Smooth muscle cell (in vitro differentiated cells): ENCODE measurements around the gene LY9. TPM values are rescaled to one million over a fixed set of nuclear protein-coding genes. Genes with fewer than 3 reads are reported as not detected.

Experiments
- DNase-seq: peaks from one replicate; lab custom pipeline; 2025; ENCODE audit not compliant: unreplicated experiment; lab: John Stamatoyannopoulos, UW
- H2AFZ ChIP-seq: fragments of 200-600 bp; sonication (generic); 2 replicates; pipeline ENCODE4 v1.6.0; 2016; ENCODE audit warnings: antibody characterized with exemption, low read depth, mild to moderate bottlenecking
- H3F3A ChIP-seq: fragments of 200-600 bp; sonication (generic); 2 replicates; pipeline ENCODE4 v1.6.0; 2017; ENCODE audit warnings: antibody characterized with exemption, low read depth
- H3K27ac ChIP-seq: fragments of 200-600 bp; sonication (generic); 2 replicates; pipeline ENCODE4 v1.5.1; 2016; ENCODE audit warnings: low read depth, mild to moderate bottlenecking
- H3K27me3 ChIP-seq: fragments of 200-600 bp; sonication (generic); 2 replicates; pipeline ENCODE4 v1.6.1; 2016; ENCODE audit warnings: low read depth, mild to moderate bottlenecking
- H3K36me3 ChIP-seq: fragments of 200-600 bp; sonication (generic); 2 replicates; pipeline ENCODE4 v1.5.1; 2016; ENCODE audit warnings: low read depth
- H3K4me1 ChIP-seq: fragments of 200-600 bp; sonication (generic); 2 replicates; pipeline ENCODE4 v1.5.1; 2016; ENCODE audit warnings: low read depth
- H3K4me2 ChIP-seq: fragments of 200-600 bp; sonication (generic); 2 replicates; pipeline ENCODE4 v1.6.0; 2016; ENCODE audit warnings: mild to moderate bottlenecking
- H3K4me3 ChIP-seq: fragments of 200-600 bp; sonication (generic); 2 replicates; pipeline ENCODE4 v1.5.1; 2016; ENCODE audit warnings: mild to moderate bottlenecking
- H3K79me2 ChIP-seq: fragments of 200-600 bp; sonication (generic); 2 replicates; pipeline ENCODE4 v1.6.0; 2016; ENCODE audit warnings: low read depth, mild to moderate bottlenecking
- H3K9ac ChIP-seq: fragments of 200-600 bp; sonication (generic); 2 replicates; pipeline ENCODE4 v1.6.0; 2016; ENCODE audit warnings: low read depth
- H3K9me3 ChIP-seq: fragments of 200-600 bp; sonication (generic); replicated peaks from 2 replicates; pipeline ENCODE4 v1.5.1; 2016; ENCODE audit warnings: low read depth
- H4K20me1 ChIP-seq: fragments of 200-600 bp; sonication (generic); 2 replicates; pipeline ENCODE4 v1.6.0; 2016; ENCODE audit warnings: low read depth
- WGBS: methylation state at CpG from one replicate; pipeline ENCODE4 v1.1.7; 2016; ENCODE audit warnings: low lambda C conversion rate; 5-methylcytosine and 5-hydroxymethylcytosine counted together
- polyA plus RNA-seq: library from polyadenylated mRNA; unstranded; fragments of >200 nt; fragmentation: Nextera tagmentation; extraction: Ambion mirVana; gene quantifications from 2 replicates; pipeline ENCODE4 v1.2.1, GENCODE V29; 2016
- total RNA-seq: library from RNA; depleted of rRNA; stranded (reverse); fragments of >200 nt; gene quantifications from 2 replicates; pipeline ENCODE4 v1.2.3, GENCODE V29; 2014
- TF ChIP-seq, protein P1 (sequence below): fragments of 200-600 bp; sonication (generic); IDR thresholded peaks from 2 replicates; pipeline ENCODE4 v1.5.1; 2017; ENCODE audit warnings: borderline replicate concordance, mild to moderate bottlenecking, antibody characterized with exemption; ENCODE audit not compliant: insufficient read depth, poor library complexity, severe bottlenecking

The LY9 gene, protein sequence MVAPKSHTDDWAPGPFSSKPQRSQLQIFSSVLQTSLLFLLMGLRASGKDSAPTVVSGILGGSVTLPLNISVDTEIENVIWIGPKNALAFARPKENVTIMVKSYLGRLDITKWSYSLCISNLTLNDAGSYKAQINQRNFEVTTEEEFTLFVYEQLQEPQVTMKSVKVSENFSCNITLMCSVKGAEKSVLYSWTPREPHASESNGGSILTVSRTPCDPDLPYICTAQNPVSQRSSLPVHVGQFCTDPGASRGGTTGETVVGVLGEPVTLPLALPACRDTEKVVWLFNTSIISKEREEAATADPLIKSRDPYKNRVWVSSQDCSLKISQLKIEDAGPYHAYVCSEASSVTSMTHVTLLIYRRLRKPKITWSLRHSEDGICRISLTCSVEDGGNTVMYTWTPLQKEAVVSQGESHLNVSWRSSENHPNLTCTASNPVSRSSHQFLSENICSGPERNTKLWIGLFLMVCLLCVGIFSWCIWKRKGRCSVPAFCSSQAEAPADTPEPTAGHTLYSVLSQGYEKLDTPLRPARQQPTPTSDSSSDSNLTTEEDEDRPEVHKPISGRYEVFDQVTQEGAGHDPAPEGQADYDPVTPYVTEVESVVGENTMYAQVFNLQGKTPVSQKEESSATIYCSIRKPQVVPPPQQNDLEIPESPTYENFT
- total RNA-seq, result not detected in 2 replicates
- polyA plus RNA-seq, result not detected in 2 replicates

DNA sequence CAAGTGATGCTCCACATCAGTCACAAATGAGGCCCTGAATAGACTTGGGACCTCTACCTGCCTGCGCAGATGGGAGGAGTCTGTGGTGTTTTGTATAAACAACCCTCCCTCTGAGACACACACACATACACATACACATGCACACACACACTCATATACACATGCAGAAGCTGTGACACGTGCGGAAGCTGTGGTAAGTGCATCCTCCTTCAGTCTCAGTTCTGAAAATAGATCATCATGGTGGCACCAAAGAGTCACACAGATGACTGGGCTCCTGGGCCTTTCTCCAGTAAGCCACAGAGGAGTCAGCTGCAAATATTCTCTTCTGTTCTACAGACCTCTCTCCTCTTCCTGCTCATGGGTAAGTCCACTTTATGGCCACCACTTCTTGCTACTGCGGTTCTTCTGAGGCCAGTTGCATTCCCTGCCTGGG lies at the start of gene LY9:
Gene LY9 (plus strand): TSS at position 224 of the 433 bp plus-strand sequence. CDS start 14 bp downstream, at position 238.
- Histone ChIP-seq H3F3A (no peaks in the 10 kb centered on the region), H3K9me3 (no peaks in the 10 kb centered on the region), H2AFZ (no peak within 1 kb of the TSS), H3K4me2 (no peak within 1 kb of the TSS), H3K79me2 (no peaks in the 10 kb centered on the region), H3K36me3 (no peaks in the 10 kb centered on the region), H3K4me3 (no peak within 1 kb of the TSS), H3K27me3 (no peaks in the 10 kb centered on the region), H3K4me1 (no peaks in the 10 kb centered on the region), H4K20me1 (no peaks in the 10 kb centered on the region), H3K9ac (no peak within 1 kb of the TSS), H3K27ac (no peak within 1 kb of the TSS)
- DNase-seq, result no peak
- TF ChIP-seq, protein P1, sequence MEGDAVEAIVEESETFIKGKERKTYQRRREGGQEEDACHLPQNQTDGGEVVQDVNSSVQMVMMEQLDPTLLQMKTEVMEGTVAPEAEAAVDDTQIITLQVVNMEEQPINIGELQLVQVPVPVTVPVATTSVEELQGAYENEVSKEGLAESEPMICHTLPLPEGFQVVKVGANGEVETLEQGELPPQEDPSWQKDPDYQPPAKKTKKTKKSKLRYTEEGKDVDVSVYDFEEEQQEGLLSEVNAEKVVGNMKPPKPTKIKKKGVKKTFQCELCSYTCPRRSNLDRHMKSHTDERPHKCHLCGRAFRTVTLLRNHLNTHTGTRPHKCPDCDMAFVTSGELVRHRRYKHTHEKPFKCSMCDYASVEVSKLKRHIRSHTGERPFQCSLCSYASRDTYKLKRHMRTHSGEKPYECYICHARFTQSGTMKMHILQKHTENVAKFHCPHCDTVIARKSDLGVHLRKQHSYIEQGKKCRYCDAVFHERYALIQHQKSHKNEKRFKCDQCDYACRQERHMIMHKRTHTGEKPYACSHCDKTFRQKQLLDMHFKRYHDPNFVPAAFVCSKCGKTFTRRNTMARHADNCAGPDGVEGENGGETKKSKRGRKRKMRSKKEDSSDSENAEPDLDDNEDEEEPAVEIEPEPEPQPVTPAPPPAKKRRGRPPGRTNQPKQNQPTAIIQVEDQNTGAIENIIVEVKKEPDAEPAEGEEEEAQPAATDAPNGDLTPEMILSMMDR, result no peak
- WGBS, result 95% methylated on average over 4 of the region's 4 CpGs

DNA sequence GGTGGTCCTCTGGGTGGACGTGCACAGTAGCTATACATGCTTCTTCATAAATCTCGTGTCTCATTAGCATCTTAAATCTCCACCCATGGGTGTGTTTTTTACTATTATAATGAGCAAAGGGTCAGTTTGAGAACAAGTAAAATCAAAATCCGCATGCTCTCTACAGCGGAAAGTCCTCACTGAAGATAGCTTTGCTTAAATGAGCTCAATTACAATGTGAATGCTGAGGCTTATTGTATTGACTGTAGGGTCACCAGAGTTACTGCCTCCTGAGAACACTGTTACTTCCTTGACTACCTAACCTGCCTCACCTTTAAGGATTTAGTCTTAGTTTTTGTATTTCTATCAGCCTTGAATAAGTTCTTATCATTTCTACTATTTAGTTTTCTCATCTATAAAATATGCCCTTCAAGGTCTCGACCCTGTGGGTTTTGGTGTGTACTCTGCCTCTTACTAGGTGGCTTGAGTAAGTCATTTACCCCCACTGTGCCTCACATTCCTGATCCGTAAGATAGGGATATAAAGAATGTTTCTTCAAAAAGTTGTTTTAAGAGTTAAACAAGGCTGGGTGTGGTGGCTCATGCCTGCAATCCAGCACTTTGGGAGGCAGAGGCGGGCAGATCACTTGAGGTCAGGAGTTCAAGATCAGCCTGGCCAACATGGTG lies 49.0 kb upstream of the LY9 start:
- Histone ChIP-seq H3K4me2 (no peak overlapping the region), H2AFZ (no peak overlapping the region), H3K4me3 (no peak overlapping the region), H3K27ac (no peak overlapping the region), H3K36me3 (no peaks in the 10 kb centered on the region), H4K20me1 (no peaks in the 10 kb centered on the region), H3K79me2 (no peaks in the 10 kb centered on the region), H3K4me1 (no peaks in the 10 kb centered on the region), H3K9me3 (no peaks in the 10 kb centered on the region), H3F3A (no peaks in the 10 kb centered on the region), H3K9ac (no peak overlapping the region), H3K27me3 (no peaks in the 10 kb centered on the region)
- DNase-seq, result no peak
- TF ChIP-seq, protein P1, result no peak
- 80% methylated on average over 7 of the region's 7 CpGs for WGBS

DNA sequence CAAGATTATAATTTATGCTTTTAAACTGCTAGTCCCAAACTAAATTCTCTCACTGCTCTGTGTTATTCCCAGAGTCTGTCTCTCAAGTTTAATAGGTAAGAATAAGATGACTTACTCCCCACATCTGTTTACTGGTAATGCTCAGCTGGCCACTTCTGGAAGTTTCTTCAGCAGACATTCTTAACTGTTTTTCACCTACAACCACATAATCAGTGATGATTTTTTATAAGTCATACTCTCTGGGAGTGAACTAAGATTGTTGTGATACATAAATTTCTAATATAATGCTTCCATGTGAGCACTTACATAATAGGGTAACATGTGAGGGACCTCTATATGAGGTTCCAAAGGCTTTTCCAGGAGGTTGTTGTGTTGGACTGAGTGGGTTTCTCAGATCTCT lies 48.3 kb upstream of the LY9 start:
- no peak overlapping the region for H3K9ac ChIP-seq
- no peak for DNase-seq
- H3K36me3 ChIP-seq, result no peaks in the 10 kb centered on the region
- no peaks in the 10 kb centered on the region for H3K9me3 ChIP-seq
- no peaks in the 10 kb centered on the region for H3K4me1 ChIP-seq
- H3K27me3 ChIP-seq, result no peaks in the 10 kb centered on the region
- no peak overlapping the region for H3K4me2 ChIP-seq
- no peaks in the 10 kb centered on the region for H3F3A ChIP-seq
- H2AFZ ChIP-seq, result no peak overlapping the region
- no peak overlapping the region for H3K27ac ChIP-seq
- H3K4me3 ChIP-seq, result no peak overlapping the region
- no peaks in the 10 kb centered on the region for H3K79me2 ChIP-seq
- TF ChIP-seq, protein P1, result no peak
- no peaks in the 10 kb centered on the region for H4K20me1 ChIP-seq
